Measurements from ENCODE around the gene MFSD12. TPM values are rescaled to one million over a fixed set of nuclear protein-coding genes. Genes with fewer than 3 reads are reported as not detected.

MFSD12 gene
- polyA plus RNA-seq, 4 donors = 44.5 to 76.8 (median 61.8) TPM

GRCh38 chr19:3526507-3527237 is 30.7 kb downstream of the MFSD12 start:
- no peak for DNase-seq (ENCODE audit: low read depth in 4 of 4, low spot score in 2 of 4)

- DNase-seq (ENCODE audit: low read depth in 4 of 4, low spot score in 2 of 4) = no peak
Observed at GRCh38 chr19:3524904-3525451, 32.4 kb downstream of the MFSD12 start.

- no peak for DNase-seq (ENCODE audit: low read depth in 4 of 4, low spot score in 2 of 4)
Observed at GRCh38 chr19:3524078-3524842, 33.1 kb downstream of the MFSD12 start.

- no peak for DNase-seq (ENCODE audit: low read depth in 4 of 4, low spot score in 2 of 4)
Observed at GRCh38 chr19:3523361-3524077, 33.9 kb downstream of the MFSD12 start.

- DNase-seq (ENCODE audit: low read depth in 4 of 4, low spot score in 2 of 4) = no peak
Observed at GRCh38 chr19:3522421-3523360, 34.7 kb downstream of the MFSD12 start.

- no peak for DNase-seq (ENCODE audit: low read depth in 4 of 4, low spot score in 2 of 4)
Observed at GRCh38 chr19:3521104-3521445, 36.3 kb downstream of the MFSD12 start.

- DNase-seq (ENCODE audit: low read depth in 4 of 4, low spot score in 2 of 4) = no peak
Observed at GRCh38 chr19:3520166-3521103, 37.0 kb downstream of the MFSD12 start.

- DNase-seq (ENCODE audit: low read depth in 4 of 4, low spot score in 2 of 4) = no peak
Observed at GRCh38 chr19:3519126-3519525, 38.3 kb downstream of the MFSD12 start.

GRCh38 chr19:3518659-3519058 is 38.7 kb downstream of the MFSD12 start:
- no peak for DNase-seq (ENCODE audit: low read depth in 4 of 4, low spot score in 2 of 4)

GRCh38 chr19:3518255-3518654 is 39.1 kb downstream of the MFSD12 start:
- no peak for DNase-seq (ENCODE audit: low read depth in 4 of 4, low spot score in 2 of 4)

- no peak for DNase-seq (ENCODE audit: low read depth in 4 of 4, low spot score in 2 of 4)
Observed at GRCh38 chr19:3517638-3518037, 39.7 kb downstream of the MFSD12 start.

GRCh38 chr19:3516675-3517207 is 40.6 kb downstream of the MFSD12 start:
- no peak for DNase-seq (ENCODE audit: low read depth in 4 of 4, low spot score in 2 of 4)

- DNase-seq (ENCODE audit: low read depth in 4 of 4, low spot score in 2 of 4) = no peak
Observed at GRCh38 chr19:3515891-3516422, 41.4 kb downstream of the MFSD12 start.

- no peak for DNase-seq (ENCODE audit: low read depth in 4 of 4, low spot score in 2 of 4)
Observed at GRCh38 chr19:3514930-3515329, 42.5 kb downstream of the MFSD12 start.

- DNase-seq (ENCODE audit: low read depth in 4 of 4, low spot score in 2 of 4) = no peak
Observed at GRCh38 chr19:3513229-3514140, 43.9 kb downstream of the MFSD12 start.

GRCh38 chr19:3512562-3513228 is 44.7 kb downstream of the MFSD12 start:
- no peak for DNase-seq (ENCODE audit: low read depth in 4 of 4, low spot score in 2 of 4)

Data from left renal cortex interstitium (tissue), 4 donors.